Mesodermal cell (in vitro differentiated cells): ENCODE results near the gene FBXO28. TPM values are rescaled to one million over a fixed set of nuclear protein-coding genes. Genes with fewer than 3 reads are reported as not detected.
"Not testable (repeated sequence)": the region's sequence is repeated elsewhere in the genome, so short reads cannot be mapped to it uniquely, and the experiment has no call there.

Source experiments
- H3K27ac ChIP-seq: 2 replicates; pipeline ENCODE4 v1.7.0; 2013; ENCODE audit warnings: mild to moderate bottlenecking, low read depth, low read length, moderate library complexity; ENCODE audit not compliant: severe bottlenecking
- H3K36me3 ChIP-seq: 2 replicates; pipeline ENCODE4 v1.7.1; 2013; ENCODE audit warnings: mild to moderate bottlenecking, low read length, moderate library complexity; ENCODE audit not compliant: control insufficient read depth, insufficient read depth
- H3K4me1 ChIP-seq: one replicate; pipeline ENCODE4 v1.7.1; 2013; ENCODE audit warnings: mild to moderate bottlenecking, low read length; ENCODE audit not compliant: insufficient read depth, control insufficient read depth, poor library complexity, severe bottlenecking
- H3K4me3 ChIP-seq: 2 replicates; pipeline ENCODE4 v1.7.0; 2013; ENCODE audit warnings: low read length, control low read depth, mild to moderate bottlenecking; ENCODE audit not compliant: insufficient read depth, poor library complexity, severe bottlenecking; ENCODE audit errors: extremely low read depth
- H3K9me3 ChIP-seq: 2 replicates; pipeline ENCODE4 v1.7.1; 2013; ENCODE audit warnings: mild to moderate bottlenecking, low read length, moderate library complexity; ENCODE audit not compliant: control insufficient read depth
- WGBS, 2 experiments: methylation state at CpG; one replicate each; pipeline ENCODE4 v1.1.5; 2013; ENCODE audit warnings: missing lambda C conversion rate in 2 of 2; ENCODE audit not compliant: insufficient coverage in 2 of 2; 5-methylcytosine and 5-hydroxymethylcytosine counted together
- polyA plus RNA-seq, 2 experiments: library from polyadenylated mRNA; stranded (reverse); fragments of 50-300 nt; gene quantifications; one replicate each; pipeline ENCODE4 v1.2.3, GENCODE V29; 2013

The FBXO28 gene, protein sequence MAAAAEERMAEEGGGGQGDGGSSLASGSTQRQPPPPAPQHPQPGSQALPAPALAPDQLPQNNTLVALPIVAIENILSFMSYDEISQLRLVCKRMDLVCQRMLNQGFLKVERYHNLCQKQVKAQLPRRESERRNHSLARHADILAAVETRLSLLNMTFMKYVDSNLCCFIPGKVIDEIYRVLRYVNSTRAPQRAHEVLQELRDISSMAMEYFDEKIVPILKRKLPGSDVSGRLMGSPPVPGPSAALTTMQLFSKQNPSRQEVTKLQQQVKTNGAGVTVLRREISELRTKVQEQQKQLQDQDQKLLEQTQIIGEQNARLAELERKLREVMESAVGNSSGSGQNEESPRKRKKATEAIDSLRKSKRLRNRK
- 19.1 TPM for polyA plus RNA-seq (2013, experiment 1 of 2)
- 22.0 TPM for polyA plus RNA-seq (2013, experiment 2 of 2)

GRCh38 chr1:224113918-224114786 is at the start of gene FBXO28:
FBXO28 (plus strand) TSS chr1:224114111; CDS start chr1:224114130, 19 bp downstream.
- WGBS, 2 experiments: 0% methylated on average over 31 to 41 of the region's 60 CpGs
- H3K4me1 ChIP-seq: peaks cover 9% of the 10 kb centered on the region
- peak within 1 kb of the TSS; percentile 96 for H3K4me3 ChIP-seq
- peak within 1 kb of the TSS; percentile 84 for H3K27ac ChIP-seq
- H3K9me3 ChIP-seq: no peaks in the 10 kb centered on the region
- H3K36me3 ChIP-seq: peaks cover 12% of the 10 kb centered on the region

DNA sequence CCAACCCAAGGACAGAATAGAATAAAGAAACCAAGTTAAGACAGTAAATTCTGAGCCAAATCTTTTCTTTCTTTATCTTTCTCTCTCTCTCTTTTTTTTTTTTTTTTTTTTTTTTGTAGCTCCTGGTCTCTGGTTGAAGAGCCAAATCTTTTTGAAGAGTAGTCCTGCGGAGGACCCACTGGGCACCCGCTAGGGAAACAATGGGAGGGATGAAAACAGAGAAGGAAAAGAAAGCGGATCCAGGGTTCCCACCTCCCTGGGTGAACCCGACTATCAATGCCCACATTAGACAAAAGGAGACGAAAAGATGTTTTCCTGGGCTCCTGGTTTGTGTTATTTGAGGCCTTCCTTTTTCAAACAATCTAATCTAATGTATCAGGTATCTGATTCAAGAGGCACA is 49.8 kb upstream of the FBXO28 start:
- Histone ChIP-seq H3K27ac (no peak overlapping the region), H3K4me3 (no peak overlapping the region), H3K9me3 (peaks cover 3% of the 10 kb centered on the region), H3K36me3 (no peaks in the 10 kb centered on the region), H3K4me1 (no peaks in the 10 kb centered on the region)
- 50 to 57% methylated on average over 2 to 3 of the region's 5 CpGs for WGBS, 2 experiments

DNA sequence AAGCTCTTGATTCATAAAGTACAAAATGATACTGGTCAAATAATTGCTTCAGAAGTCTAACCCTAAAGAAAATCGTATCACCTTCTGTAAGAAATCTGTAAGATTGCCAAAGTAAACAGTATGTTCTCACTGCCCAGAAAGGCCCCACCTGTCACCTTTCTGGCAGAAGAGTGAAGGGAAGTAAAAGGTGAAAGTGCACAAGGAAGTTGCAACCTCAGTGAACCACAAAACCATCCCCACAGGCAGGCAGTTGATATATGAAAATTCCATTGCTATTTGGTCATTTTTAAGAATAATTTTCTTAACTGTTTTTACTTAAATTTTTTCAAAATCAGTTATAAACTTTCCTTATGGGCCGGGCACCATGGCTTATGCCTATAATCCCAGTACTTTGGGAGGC is 48.5 kb upstream of the FBXO28 start:
- Histone ChIP-seq H3K4me3 (no peak overlapping the region), H3K9me3 (no peaks in the 10 kb centered on the region), H3K27ac (no peak overlapping the region), H3K4me1 (no peaks in the 10 kb centered on the region), H3K36me3 (no peaks in the 10 kb centered on the region)
- no CpG with 5 or more reads among the region's 2 CpGs for WGBS, 2 experiments

GRCh38 chr1:224067207-224067606 is 46.7 kb upstream of the FBXO28 start:
- Histone ChIP-seq H3K27ac (no peak overlapping the region), H3K4me1 (no peaks in the 10 kb centered on the region), H3K9me3 (no peaks in the 10 kb centered on the region), H3K36me3 (no peaks in the 10 kb centered on the region), H3K4me3 (no peak overlapping the region)

- 78 to 92% methylated on average over 1 to 2 of the region's 3 CpGs for WGBS, 2 experiments
- H3K27ac ChIP-seq: no peak overlapping the region
- no peaks in the 10 kb centered on the region for H3K36me3 ChIP-seq
- no peaks in the 10 kb centered on the region for H3K9me3 ChIP-seq
- H3K4me1 ChIP-seq: no peaks in the 10 kb centered on the region
- no peak overlapping the region for H3K4me3 ChIP-seq
Observed at GRCh38 chr1:224067621-224068457, 46.1 kb upstream of the FBXO28 start.

- Histone ChIP-seq H3K27ac (no peak overlapping the region), H3K9me3 (peaks cover under 1% of the 10 kb centered on the region), H3K4me3 (no peak overlapping the region), H3K4me1 (no peaks in the 10 kb centered on the region), H3K36me3 (no peaks in the 10 kb centered on the region)
- WGBS, 2 experiments: 89 to 100% methylated on average over 1 to 4 of the region's 4 CpGs
Observed at GRCh38 chr1:224068458-224069072, 45.3 kb upstream of the FBXO28 start.

DNA sequence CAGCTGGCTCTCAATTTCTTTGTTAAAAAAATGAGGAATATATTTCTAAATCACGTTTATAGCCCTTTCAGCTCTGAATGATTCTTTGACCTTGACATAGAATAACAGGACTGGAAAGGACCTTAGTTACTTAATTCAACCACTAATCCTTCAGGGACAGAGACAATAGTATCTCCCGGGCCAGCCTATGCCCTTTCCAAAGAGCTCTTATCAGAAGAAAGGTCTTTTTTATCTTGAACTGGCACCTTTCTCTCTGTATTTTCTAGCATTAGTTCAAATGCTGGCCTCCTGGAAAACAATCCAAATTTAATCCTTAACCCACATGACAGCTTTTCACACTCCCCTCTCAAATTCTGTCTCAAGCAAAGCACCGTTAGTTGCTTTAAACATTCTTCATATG is 44.8 kb upstream of the FBXO28 start:
- Histone ChIP-seq H3K4me3 (no peak overlapping the region), H3K9me3 (peaks cover 3% of the 10 kb centered on the region), H3K36me3 (no peaks in the 10 kb centered on the region), H3K4me1 (no peaks in the 10 kb centered on the region), H3K27ac (no peak overlapping the region)
- WGBS, 2 experiments: 85 to 93% methylated on average over 1 to 2 of the region's 3 CpGs

DNA sequence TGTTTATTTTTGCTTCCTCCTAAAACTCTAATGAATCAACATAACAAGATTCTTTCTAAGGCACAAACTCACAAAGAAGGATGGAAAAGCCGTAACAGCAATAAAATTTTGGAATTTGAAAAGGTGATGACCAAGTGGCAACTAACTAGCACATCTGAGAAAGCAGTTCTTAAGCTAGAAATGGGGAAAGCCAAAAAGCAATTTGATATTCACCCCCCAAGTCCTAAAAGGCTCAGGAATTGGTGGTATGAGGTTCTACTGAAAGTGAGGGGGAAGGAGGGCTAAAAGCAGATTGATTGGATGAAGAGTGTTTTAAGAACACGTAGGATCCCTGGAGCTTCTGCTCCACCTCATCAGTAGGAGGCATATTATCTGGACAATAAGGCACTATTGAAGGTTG is 43.4 kb upstream of the FBXO28 start:
- peaks cover 3% of the 10 kb centered on the region for H3K9me3 ChIP-seq
- WGBS, 2 experiments: 40 to 72% methylated on average over 1 to 2 of the region's 2 CpGs
- H3K4me3 ChIP-seq: no peak overlapping the region
- no peak overlapping the region for H3K27ac ChIP-seq
- H3K4me1 ChIP-seq: no peaks in the 10 kb centered on the region
- no peaks in the 10 kb centered on the region for H3K36me3 ChIP-seq

DNA sequence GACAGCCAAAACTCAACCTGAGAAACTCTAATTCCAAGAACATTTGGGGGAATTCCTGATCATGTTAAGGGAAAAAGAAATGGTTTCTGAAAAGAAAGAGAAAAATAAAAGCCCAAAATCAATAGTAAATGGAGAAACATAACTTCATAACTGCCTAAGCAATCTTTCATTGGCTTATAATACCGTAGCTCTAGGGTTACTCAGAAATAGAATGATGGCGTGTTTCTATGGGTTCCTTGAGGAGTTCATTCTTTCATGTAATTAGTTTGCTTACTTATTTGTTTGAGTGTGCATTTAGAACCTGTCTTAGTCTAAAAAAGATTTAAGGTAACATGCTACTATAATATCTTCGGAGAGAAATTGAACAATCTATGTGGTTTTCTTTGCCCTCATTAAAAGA is 37.5 kb upstream of the FBXO28 start:
- Histone ChIP-seq H3K27ac (no peak overlapping the region), H3K4me3 (no peak overlapping the region), H3K36me3 (no peaks in the 10 kb centered on the region), H3K4me1 (peaks cover 8% of the 10 kb centered on the region), H3K9me3 (peaks cover 3% of the 10 kb centered on the region)
- WGBS, 2 experiments: 94% methylated on average over 2 of the region's 3 CpGs; no CpG with 5 or more reads in 1 of the 2 experiments

- not testable (repeated sequence) for H3K9me3 ChIP-seq, H3K4me3 ChIP-seq, H3K36me3 ChIP-seq, H3K27ac ChIP-seq
- H3K4me1 ChIP-seq: peaks cover 14% of the 10 kb centered on the region
- WGBS, 2 experiments: 73 to 87% methylated on average over 3 to 5 of the region's 9 CpGs
Observed at GRCh38 chr1:224079644-224080043, 34.3 kb upstream of the FBXO28 start.
